Activated CD4-positive, alpha-beta T cell treated with anti-CD3 and anti-CD28 coated beads, Interleukin-2, Interleukin-6, amounts not matched to agents 100 ng/mL and 50 ng/mL, durations not matched to agents 16 hours and 8 hours (primary cell): ENCODE data around the gene SLC46A3.

Source experiments
- DNase-seq: peaks from one replicate; pipeline ENCODE4 v3.0.0-alpha.2; 2020

The SLC46A3 gene

DNA sequence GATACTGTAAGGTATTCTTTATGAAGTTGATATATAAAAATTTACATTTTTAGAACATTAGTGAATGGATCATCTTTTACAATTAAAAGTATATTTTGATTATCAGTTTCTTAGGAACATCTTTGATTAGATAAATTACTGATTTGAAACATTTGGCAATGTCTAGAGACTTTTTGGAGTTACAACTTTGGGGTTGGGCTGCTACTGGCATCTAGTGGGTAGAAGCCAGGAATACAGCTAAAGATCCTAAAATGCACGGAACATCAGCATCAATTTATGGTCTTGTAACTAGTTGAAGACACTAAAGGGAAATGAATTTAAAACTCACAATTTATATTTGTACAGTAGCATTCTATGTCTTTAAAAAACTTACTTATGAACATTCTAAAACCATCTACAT is 40.0 kb downstream of the SLC46A3 start:
- DNase-seq, result no peak

DNA sequence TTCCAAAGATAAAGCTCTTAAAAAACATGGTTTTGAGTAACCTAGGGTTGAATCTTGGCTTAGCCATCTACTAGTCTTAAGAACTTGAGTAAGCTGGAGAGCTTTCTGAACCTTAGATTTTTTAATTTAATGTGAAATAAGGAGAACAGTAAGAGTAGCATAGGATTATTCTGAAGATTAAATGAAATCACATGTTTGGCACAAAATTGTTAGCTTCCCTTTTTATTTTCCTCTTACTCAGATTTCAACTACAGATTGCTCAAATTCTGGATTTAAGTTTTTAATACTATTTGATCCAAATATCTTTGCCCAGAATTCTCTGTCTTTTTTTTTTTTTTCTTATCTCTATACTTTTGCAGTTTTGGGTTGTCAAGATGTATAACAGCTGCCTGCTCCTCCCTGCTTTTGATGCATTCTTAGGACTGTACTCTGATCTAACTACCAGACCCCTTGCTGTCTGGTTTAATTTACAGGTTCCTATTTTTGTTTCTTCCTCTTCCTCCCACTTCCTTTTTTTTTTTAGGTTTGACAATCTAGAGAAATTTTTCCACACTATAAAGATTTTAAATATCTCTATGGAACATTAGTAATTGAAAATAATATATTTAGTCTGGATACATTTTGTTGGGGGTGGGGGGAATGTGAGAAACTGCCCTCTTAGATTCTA is 47.5 kb downstream of the SLC46A3 start:
- no peak for DNase-seq

DNA sequence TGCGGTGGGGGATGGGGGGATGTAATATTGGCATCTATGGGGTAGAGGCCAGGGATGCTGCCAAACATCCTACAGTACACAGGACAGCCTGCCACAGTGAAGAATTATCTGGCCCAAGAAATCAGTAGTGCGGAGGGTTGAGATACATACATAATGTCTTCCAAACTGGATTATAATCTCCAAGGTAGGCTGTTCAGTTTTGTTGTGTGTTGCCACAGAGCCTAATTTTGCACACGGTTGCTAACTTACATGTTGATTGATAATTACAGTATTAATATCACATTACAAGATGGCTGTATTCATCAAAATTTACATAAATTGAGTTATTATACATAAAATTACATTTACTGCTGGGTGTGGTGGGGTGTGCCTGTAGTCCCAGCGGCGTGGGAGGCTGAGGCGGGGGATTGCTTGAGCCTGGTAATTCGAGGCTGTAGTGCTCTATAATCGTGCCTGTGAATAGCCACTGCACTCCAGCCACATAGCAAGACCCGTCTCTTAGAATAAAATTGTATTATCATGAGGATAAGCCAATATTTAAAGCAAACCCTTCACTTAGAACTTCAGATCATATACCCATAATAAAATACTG is 51.8 kb downstream of the SLC46A3 start:
- no peak for DNase-seq

DNA sequence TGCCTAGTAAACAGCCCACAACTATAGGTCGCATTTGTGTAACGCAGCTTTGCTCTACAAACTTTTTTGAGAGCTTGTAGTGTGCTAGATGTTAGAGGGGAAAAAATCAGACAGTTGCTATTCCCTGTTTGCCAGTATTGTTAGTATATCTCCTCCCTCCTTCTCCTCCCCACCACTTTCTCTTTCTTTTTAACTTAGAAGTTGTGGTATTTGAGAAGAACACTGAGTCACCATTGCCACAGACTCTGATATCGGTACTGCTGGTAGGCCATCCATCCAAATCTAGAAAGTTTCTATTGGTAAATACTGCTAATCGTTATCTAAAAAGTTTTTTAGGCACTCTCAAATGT is 59.2 kb downstream of the SLC46A3 start:
- peak; percentile 69 for DNase-seq

DNA sequence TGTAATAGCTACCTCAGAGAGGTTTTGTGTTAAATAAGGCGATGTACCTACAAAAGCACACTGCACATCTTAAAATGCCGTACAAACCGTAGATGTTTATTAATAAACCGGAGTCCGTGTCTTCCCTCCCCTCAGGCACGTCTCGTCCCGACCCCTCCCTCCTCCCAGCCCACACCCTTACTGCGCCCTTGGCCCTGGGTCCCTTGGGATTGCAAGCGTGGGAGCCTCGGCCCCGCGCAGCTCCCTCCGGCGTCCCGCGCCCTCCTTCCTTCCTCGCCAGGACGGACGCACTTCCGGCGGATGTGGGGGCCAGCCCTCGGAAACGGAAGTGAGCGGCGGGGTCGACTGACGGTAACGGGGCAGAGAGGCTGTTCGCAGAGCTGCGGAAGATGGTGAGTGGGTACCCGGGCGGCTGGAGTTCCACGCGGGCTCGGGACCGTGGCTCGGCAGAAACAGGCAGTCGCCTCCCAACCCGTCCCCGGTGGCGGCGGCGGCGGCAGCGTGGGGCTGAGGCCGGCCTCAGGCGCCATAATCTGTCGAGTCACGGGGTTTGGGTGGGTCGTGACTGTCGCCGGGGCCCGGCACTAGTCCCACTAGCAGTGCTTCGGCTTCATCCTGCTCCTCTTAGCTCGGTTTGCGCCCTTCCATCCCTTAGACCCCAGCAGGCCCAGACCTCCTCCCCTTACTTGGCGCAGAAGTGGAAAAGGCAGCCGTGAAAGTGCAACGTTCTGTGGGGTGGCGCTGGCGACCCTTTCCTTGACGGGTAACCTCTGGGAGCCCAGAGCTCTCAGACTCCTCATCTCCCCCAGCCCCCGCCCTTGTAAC is 59.8 kb downstream of the SLC46A3 start, which contains the start of gene POMP:
Gene POMP, plus strand, starts transcription at position 335 of the 825 bp plus-strand sequence. Its CDS starts 55 bp downstream, at position 390.
- DNase-seq, result peak; percentile 93

DNA sequence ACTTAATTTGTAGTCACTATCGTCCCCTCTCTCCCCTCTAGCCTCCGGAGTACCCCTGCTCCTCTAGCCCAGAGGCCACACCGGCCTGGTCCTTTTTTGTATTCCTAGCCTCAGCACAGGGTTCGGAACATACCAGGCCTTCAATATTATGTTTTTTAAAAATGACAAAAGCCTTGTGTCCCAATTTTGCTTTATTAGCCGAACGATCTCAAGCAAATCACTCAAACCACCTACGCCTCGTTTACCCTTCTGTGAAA is 60.3 kb downstream of the SLC46A3 start:
- DNase-seq, result no peak

DNA sequence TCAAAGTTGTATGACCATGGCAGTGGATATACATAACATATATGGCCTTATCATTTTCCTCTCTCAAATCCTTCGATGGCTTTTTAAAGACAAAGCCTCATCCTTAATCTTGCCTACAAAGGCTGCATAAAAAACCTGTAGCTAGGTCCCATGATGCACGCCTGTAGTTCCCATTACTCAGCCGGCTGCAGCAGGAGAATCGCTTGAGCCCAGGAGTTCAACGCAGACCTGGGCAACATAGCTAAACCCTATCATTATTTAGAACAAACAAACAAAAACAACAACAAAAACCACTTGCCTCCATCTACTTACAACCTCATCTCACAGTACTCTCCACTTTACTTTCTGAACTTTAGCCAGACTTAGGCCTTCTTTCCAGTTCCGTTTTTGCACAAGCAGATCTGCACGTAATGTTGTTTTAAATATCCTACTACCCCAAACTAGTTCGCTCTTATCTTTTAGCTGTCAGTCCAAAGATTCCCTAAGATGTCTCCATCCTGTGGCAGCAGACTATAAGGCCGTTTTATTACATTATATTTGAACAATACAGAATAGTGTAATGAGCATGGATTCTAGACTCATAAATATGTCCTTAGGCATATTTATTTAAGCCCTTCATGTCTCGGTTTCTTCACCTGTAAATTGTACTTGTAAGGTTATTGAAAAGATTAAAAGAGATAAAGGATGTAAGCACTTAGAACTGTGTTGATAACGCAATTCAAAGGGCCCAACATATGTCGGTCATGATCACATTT is 60.8 kb downstream of the SLC46A3 start:
- DNase-seq, result no peak

DNA sequence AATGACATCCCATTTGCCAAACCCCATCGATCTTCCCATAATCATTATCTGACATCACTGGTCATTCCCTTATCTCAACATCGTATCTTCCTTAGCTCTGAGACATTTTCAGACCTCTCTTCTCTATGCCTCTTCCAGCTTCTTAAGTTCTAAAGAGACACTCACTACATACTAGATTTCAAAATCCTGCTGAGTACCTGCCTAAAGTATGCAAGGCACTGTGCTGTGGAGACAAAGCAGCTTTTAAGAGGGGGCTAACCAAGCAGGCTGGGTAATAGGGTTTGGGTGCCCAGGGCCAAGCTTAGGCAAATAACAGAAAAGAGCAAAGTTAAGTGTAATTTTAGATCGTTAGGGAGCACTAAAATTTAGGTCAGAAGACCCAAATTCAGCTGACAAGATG is 63.2 kb downstream of the SLC46A3 start:
- DNase-seq, result no peak

DNA sequence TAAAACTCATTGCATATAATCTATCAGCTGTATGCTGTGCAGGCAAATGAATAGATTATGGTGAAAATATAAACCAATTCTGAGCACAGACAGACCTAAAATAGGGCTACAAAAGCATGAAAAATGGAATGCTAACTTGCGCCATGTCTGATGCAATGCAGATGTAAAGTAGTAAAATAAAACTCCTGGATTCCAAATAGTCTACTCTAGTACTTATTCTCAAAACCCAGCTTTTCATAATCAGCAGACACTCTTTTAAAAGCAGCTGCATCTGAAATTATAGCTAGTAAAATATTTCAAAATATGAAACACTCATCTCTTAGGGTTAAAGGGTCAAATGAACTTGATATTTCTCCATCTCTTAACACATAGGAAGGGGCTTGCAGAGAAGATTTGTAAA is 64.5 kb downstream of the SLC46A3 start:
- DNase-seq, result no peak

DNA sequence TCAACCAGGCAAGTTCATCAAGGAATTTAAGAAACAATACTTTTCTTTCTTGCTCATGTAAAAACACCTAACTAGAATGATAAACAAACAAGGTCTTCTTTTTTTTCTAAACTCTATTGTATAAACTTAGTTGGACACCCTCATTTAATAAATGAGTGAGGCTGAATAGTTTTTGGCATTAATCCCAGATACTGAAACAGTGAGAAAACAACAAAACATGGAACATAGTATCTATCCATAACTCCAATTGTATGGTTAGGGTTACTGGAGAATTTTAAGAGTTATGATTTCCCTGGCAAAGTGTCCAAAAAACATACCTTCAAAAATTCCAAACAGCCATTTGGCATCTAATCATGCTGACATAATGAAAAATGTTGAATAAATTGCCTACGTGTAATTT is 65.7 kb downstream of the SLC46A3 start:
- DNase-seq, result no peak

DNA sequence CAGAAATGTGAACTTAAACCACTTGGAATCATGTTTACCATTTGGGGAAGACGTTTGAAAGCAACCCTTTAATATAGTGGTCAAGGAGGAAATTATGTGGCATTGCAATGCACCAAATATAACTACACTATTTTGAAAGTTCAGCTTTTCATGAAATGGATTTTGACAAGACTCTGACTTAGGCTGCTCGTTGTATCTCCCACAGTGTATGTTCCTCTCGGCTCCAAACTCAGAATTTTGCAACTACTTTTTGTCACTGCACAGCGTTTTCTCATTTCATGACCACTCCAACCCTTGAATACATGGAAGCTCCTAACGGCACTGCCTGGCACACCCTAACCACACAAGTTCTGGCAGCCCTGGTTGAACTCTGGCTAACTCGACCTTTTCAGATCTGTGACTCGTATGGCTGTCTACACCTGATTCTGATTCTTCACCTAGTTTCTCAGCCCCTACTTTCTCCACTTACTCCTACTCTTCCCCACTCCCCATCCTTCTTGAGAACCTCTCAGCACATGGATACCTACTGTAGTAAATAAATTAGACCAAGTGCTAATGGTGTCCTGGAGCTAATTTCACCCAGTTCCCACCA is 66.9 kb downstream of the SLC46A3 start:
- DNase-seq, result no peak

DNA sequence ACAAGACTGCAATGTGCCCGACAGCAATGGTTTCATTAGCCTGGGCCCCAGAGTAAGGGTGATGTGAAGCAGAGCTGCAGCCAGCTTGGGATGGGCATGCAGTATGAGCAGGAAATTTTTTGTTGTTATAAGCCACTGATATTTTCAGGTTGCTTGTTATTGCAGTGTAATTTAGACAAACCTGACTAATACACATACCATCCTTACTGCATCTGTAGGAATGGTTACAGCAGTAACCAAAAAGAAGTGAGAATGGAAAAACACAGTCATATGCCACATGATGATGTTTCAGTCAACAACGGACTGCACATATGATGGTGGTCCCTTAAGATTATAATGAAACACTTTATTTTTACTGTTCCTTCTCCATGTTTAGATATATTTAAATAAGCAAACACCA is 68.5 kb downstream of the SLC46A3 start:
- peak; percentile 47 for DNase-seq
